ACHN (cell line): ENCODE measurements around the gene IFI44.

ENCODE experiments used
- DNase-seq: peaks from one replicate; pipeline ENCODE4 v3.0.0-alpha.2; 2015
- in situ Hi-C: cut with HindIII; loops from 2 replicates; pipeline ENCODE4 v1.10.0; 2017; ENCODE audit warnings: low sequenced_read_pairs, low pct_ligation_motif_present, low pct_unique_long_range_greater_than_20kb

IFI44 gene

GRCh38 chr1:78687914-78688313, 38.3 kb downstream of the IFI44 start:
- DNase-seq, result no peak
- in situ Hi-C loops, result no loop called here

GRCh38 chr1:78688697-78689096, 39.1 kb downstream of the IFI44 start:
- in situ Hi-C loops, result no loop called here

GRCh38 chr1:78690516-78690915, 40.9 kb downstream of the IFI44 start:
- in situ Hi-C loops, result no loop called here
- no peak for DNase-seq

More at GRCh38 chr1:78688697-78689096, 39.1 kb downstream of the IFI44 start:
- peak; percentile 38 for DNase-seq

GRCh38 chr1:78691995-78692747, 42.5 kb downstream of the IFI44 start:
- DNase-seq, result no peak
- in situ Hi-C loops, result no loop called here

GRCh38 chr1:78699813-78700212, 50.2 kb downstream of the IFI44 start:
- in situ Hi-C loops, result no loop called here
- no peak for DNase-seq

- in situ Hi-C loops, result no loop called here
- no peak for DNase-seq
These were observed 52.8 kb downstream of the IFI44 start for GRCh38 chr1:78702426-78702825.

GRCh38 chr1:78703806-78704205, 54.2 kb downstream of the IFI44 start:
- in situ Hi-C loops, result no loop called here
- DNase-seq, result no peak

- DNase-seq, result no peak
- in situ Hi-C loops, result no loop called here
These were observed 62.9 kb downstream of the IFI44 start for GRCh38 chr1:78712467-78713051.

GRCh38 chr1:78713297-78713696, 63.7 kb downstream of the IFI44 start:
- no peak for DNase-seq
- in situ Hi-C loops, result no loop called here
